Esophagus (tissue), 2 donors: ENCODE data around the gene ABCC8. TPM values are rescaled to one million over a fixed set of nuclear protein-coding genes. Genes with fewer than 3 reads are reported as not detected.

Source experiments
- H3K27ac ChIP-seq, 2 donors: one replicate each; pipeline ENCODE4 v1.5.1; 2013; ENCODE audit warnings: low read depth in 2 of 2, mild to moderate bottlenecking in 2 of 2, inconsistent platforms in 1 of 2, low read length in 1 of 2, moderate library complexity in 1 of 2
- H3K27me3 ChIP-seq, 2 donors: one replicate each; pipeline ENCODE4 v1.6.1; 2013; ENCODE audit warnings: low read length in 2 of 2, control low read depth in 1 of 2, mild to moderate bottlenecking in 1 of 2; ENCODE audit not compliant: insufficient read depth in 2 of 2, control insufficient read depth in 1 of 2
- H3K36me3 ChIP-seq, 2 donors: one replicate each; pipeline ENCODE4 v1.6.1; 2013; ENCODE audit warnings: low read length in 1 of 2; ENCODE audit not compliant: control insufficient read depth in 2 of 2, insufficient read depth in 2 of 2
- H3K4me1 ChIP-seq, 2 donors: one replicate each; pipeline ENCODE4 v1.6.1; 2013; ENCODE audit warnings: low read length in 1 of 2; ENCODE audit not compliant: control insufficient read depth in 2 of 2, insufficient read depth in 2 of 2
- H3K4me3 ChIP-seq, 2 donors: one replicate each; pipeline ENCODE4 v1.5.1; 2013; ENCODE audit warnings: low read length in 2 of 2, mild to moderate bottlenecking in 2 of 2, low read depth in 1 of 2, moderate library complexity in 1 of 2
- H3K9me3 ChIP-seq, 2 donors: one replicate each; pipeline ENCODE4 v1.6.1; 2013; ENCODE audit warnings: mild to moderate bottlenecking in 2 of 2, low read depth in 1 of 2, low read length in 1 of 2, moderate library complexity in 1 of 2; ENCODE audit not compliant: control insufficient read depth in 2 of 2, insufficient read depth in 1 of 2
- WGBS, 2 donors: extraction: QIAGEN DNeasy Blood & Tissue Kit; methylation state at CpG; one replicate each; pipeline ENCODE4 v1.1.7; 2013; 5-methylcytosine and 5-hydroxymethylcytosine counted together
- polyA plus RNA-seq, 2 donors: library from polyadenylated mRNA; stranded (reverse); fragments of 200-250 nt; gene quantifications; one replicate each; pipeline ENCODE4 v1.2.3, GENCODE V29; 2013
- donor health status: healthy with polysubstance abuse.
- donor health status: Bipolar disorder and iron deficiency.

The ABCC8 gene
- polyA plus RNA-seq, 2 donors = 0.10 to 0.29 TPM

GRCh38 chr11:17353821-17354600 lies 122.6 kb downstream of the ABCC8 start:
- peak overlapping the region; percentile 55 to 63 for H3K4me3 ChIP-seq
- H3K27ac ChIP-seq = peak overlapping the region; percentile 70 to 85
- H3K4me1 ChIP-seq = no peaks in the 10 kb centered on the region
- H3K36me3 ChIP-seq = no peaks in the 10 kb centered on the region
- 9% methylated on average over 15 of the region's 15 CpGs for WGBS, 2 donors
- no peaks in the 10 kb centered on the region for H3K27me3 ChIP-seq
- H3K9me3 ChIP-seq = no peaks in the 10 kb centered on the region

GRCh38 chr11:17352950-17353820 lies 123.5 kb downstream of the ABCC8 start:
- no peaks in the 10 kb centered on the region for H3K27me3 ChIP-seq
- H3K4me3 ChIP-seq = peak overlapping the region; percentile 55 to 63
- WGBS, 2 donors = 1% methylated on average over 64 to 69 of the region's 69 CpGs

GRCh38 chr11:17351510-17352176 lies 125.0 kb downstream of the ABCC8 start, which contains the start of gene NCR3LG1:
TSS of gene NCR3LG1 (plus strand) at chr11:17351800. CDS start at chr11:17351970, 170 bp downstream.
- peak within 1 kb of the TSS; percentile 30 to 40 for H3K27ac ChIP-seq
- no peaks in the 10 kb centered on the region for H3K27me3 ChIP-seq
- no peaks in the 10 kb centered on the region for H3K36me3 ChIP-seq
- WGBS, 2 donors = 1 to 2% methylated on average over 61 of the region's 61 CpGs
- H3K4me1 ChIP-seq = no peaks in the 10 kb centered on the region
- no peaks in the 10 kb centered on the region for H3K9me3 ChIP-seq
- H3K4me3 ChIP-seq = peak within 1 kb of the TSS; percentile 51 to 55

More at GRCh38 chr11:17352950-17353820, 123.5 kb downstream of the ABCC8 start:
- Histone ChIP-seq H3K36me3 (no peaks in the 10 kb centered on the region), H3K9me3 (no peaks in the 10 kb centered on the region), H3K4me1 (no peaks in the 10 kb centered on the region), H3K27ac (peak overlapping the region; percentile 70 to 85)

- no peaks in the 10 kb centered on the region for H3K36me3 ChIP-seq
- peak overlapping the region in 1 of 2 donors; percentile 40 for H3K27ac ChIP-seq
- H3K9me3 ChIP-seq = no peaks in the 10 kb centered on the region
- H3K4me1 ChIP-seq = no peaks in the 10 kb centered on the region
- H3K27me3 ChIP-seq = no peaks in the 10 kb centered on the region
- H3K4me3 ChIP-seq = peak overlapping the region in 1 of 2 donors; percentile 55
- WGBS, 2 donors = 28 to 29% methylated on average over 12 of the region's 12 CpGs
These were observed 125.5 kb downstream of the ABCC8 start for GRCh38 chr11:17351172-17351509.

- Histone ChIP-seq H3K27me3 (no peaks in the 10 kb centered on the region), H3K4me3 (no peak overlapping the region), H3K9me3 (no peaks in the 10 kb centered on the region), H3K36me3 (no peaks in the 10 kb centered on the region), H3K4me1 (no peaks in the 10 kb centered on the region), H3K27ac (no peak overlapping the region)
- WGBS, 2 donors = 92 to 96% methylated on average over 7 of the region's 7 CpGs
These were observed 126.0 kb downstream of the ABCC8 start for GRCh38 chr11:17350455-17351171.

GRCh38 chr11:17347676-17348075 lies 129.0 kb downstream of the ABCC8 start:
- no peak overlapping the region for H3K27ac ChIP-seq
- WGBS, 2 donors = 82 to 89% methylated on average over 1 of the region's 1 CpG
- no peak overlapping the region for H3K4me3 ChIP-seq
- no peaks in the 10 kb centered on the region for H3K4me1 ChIP-seq
- no peaks in the 10 kb centered on the region for H3K9me3 ChIP-seq
- no peaks in the 10 kb centered on the region for H3K36me3 ChIP-seq
- H3K27me3 ChIP-seq = no peaks in the 10 kb centered on the region

GRCh38 chr11:17343907-17344306 lies 132.7 kb downstream of the ABCC8 start:
- 81 to 90% methylated on average over 1 of the region's 1 CpG for WGBS, 2 donors
- Histone ChIP-seq H3K27ac (no peak overlapping the region), H3K4me3 (no peak overlapping the region), H3K36me3 (no peaks in the 10 kb centered on the region), H3K27me3 (no peaks in the 10 kb centered on the region), H3K4me1 (no peaks in the 10 kb centered on the region), H3K9me3 (no peaks in the 10 kb centered on the region)

GRCh38 chr11:17343257-17343656 lies 133.4 kb downstream of the ABCC8 start:
- Histone ChIP-seq H3K36me3 (no peaks in the 10 kb centered on the region), H3K4me1 (no peaks in the 10 kb centered on the region), H3K4me3 (no peak overlapping the region), H3K27ac (no peak overlapping the region), H3K9me3 (no peaks in the 10 kb centered on the region), H3K27me3 (no peaks in the 10 kb centered on the region)
- 95 to 99% methylated on average over 2 of the region's 2 CpGs for WGBS, 2 donors
